Right ventricle myocardium superior (tissue), 1 donor: ENCODE measurements around the gene MOGAT1. TPM values are rescaled to one million over a fixed set of nuclear protein-coding genes. Genes with fewer than 3 reads are reported as not detected.
"Not testable (repeated sequence)": the region's sequence is repeated elsewhere in the genome, so short reads cannot be mapped to it uniquely, and the experiment has no call there.

Source experiments
- ATAC-seq: fragments of 200-7000 bp; cut with Tn5 transposase; one replicate; pipeline ENCODE4 v1.9.1; 2020; ENCODE audit warnings: mild to moderate bottlenecking; ENCODE audit not compliant: poor library complexity
- DNase-seq: peaks from one replicate; pipeline ENCODE4 v3.0.0-alpha.2; 2020
- intact Hi-C: fragments of 100-400 bp; cut with DNase I; formaldehyde crosslinking; loops from one replicate; pipeline ENCODE4 v1.11.2; 2022
- total RNA-seq: library from RNA; stranded (reverse); fragmentation: NEBNext Ultra II Directional; extraction: Animal tissue kit (Norgen Biotek cat#: 25700); gene quantifications from one replicate; pipeline ENCODE4 v1.2.1, GENCODE V29; 2021
- donor health status: DM: no; HTN: yes; CAD: no; lungs with severe emphysema.

MOGAT1 gene
- total RNA-seq, 1 donor from 2014 or later = 0.65 TPM

- DNase-seq (no peak), ATAC-seq (no peak)
- intact Hi-C loops = loop anchor here (5.0 kb wide), 3 partner anchors 86 to 196 kb away; partner anchors contain the start of gene ACSL3
These were observed 35.2 kb downstream of the MOGAT1 start for GRCh38 chr2:222706616-222707015.

GRCh38 chr2:222707102-222707688 lies 35.7 kb downstream of the MOGAT1 start:
- intact Hi-C loops = loop anchor here (5.0 kb wide), 3 partner anchors 85 to 195 kb away; partner anchors contain the start of gene ACSL3
- ATAC-seq = no peak

GRCh38 chr2:222707689-222708273 lies 36.3 kb downstream of the MOGAT1 start:
- intact Hi-C loops = loop anchor here (5.0 kb wide), 3 partner anchors 85 to 195 kb away; partner anchors contain the start of gene ACSL3
- DNase-seq = no peak
- ATAC-seq = no peak

More at GRCh38 chr2:222707102-222707688, 35.7 kb downstream of the MOGAT1 start:
- DNase-seq = no peak

- intact Hi-C loops = loop anchor here (5.0 kb wide), 3 partner anchors 84 to 194 kb away; partner anchors contain the start of gene ACSL3
- ATAC-seq (peak; percentile 82), DNase-seq (peak; percentile 92)
These were observed 36.8 kb downstream of the MOGAT1 start for GRCh38 chr2:222708274-222708710.

DNA sequence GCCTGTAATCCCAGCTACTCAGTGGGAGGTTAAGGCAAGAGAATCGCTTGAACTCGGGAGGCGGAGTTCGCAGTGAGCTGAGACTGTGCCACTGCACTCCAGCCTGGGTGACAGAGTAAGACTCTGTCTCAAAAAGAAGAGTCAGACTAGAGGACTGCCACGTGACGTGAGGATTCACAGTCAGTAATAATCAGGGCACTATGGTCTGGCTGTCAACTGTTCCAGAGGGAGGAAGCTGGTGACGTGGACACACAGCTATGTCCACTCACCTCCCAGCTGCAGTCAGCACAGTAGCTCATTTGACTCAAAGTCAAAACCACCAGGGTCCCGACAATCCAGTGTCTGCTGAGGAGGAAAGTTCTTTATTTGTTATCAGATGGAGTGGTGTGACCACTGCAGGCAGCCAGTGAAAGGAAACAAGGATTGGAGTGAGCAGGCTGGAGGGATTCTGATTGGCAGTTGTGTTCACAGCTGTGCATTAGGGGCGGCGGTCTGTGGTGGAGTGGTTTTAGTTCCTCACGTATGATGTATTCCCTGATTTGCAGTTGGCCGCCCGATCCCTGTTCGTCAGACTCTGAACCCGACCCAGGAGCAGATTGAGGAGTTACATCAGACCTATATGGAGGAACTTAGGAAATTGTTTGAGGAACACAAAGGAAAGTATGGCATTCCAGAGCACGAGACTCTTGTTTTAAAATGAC lies 37.9 kb downstream of the MOGAT1 start:
- intact Hi-C loops = loop anchor here (5.0 kb wide), 3 partner anchors 83 to 193 kb away; partner anchors contain the start of gene ACSL3
- DNase-seq = peak; percentile 77
- peak; percentile 92 for ATAC-seq

GRCh38 chr2:222710736-222711135 lies 39.3 kb downstream of the MOGAT1 start:
- intact Hi-C loops = loop anchor here (5.0 kb wide), 1 partner anchor 42 kb away; no protein-coding TSS in a partner anchor
- ATAC-seq (no peak), DNase-seq (no peak)

DNA sequence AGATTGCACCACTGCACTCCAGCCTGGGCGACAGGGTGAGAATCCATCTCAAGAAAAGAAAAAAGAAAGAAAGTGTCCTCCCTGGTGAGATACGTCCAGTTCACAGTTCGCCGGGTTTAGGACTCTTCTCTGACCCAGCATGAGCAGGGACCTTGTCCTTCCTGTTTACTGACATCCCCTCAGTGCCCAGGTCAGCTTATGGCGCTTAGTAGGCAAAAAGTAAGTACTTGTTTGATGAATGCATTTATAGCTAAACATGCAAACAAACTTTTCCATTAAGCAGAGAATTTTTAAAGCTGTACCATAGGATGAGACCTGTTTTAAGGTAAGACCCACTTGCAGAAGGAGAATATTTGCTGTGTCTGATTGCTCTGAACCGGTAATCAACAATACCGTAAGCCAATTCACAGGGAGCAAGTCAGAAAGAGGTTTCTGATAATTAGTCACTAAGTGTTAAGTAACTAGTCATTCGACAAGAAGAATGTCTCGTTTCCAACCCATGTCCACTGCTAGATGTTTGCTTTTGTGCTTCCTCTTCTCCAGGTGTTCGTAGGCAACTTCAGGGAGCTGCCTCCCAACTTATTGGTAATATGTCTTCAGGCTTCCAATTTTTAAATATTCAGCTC lies 40.0 kb downstream of the MOGAT1 start:
- ATAC-seq = no peak
- intact Hi-C loops = loop anchor here (5.0 kb wide), 1 partner anchor 41 kb away; no protein-coding TSS in a partner anchor
- no peak for DNase-seq

DNA sequence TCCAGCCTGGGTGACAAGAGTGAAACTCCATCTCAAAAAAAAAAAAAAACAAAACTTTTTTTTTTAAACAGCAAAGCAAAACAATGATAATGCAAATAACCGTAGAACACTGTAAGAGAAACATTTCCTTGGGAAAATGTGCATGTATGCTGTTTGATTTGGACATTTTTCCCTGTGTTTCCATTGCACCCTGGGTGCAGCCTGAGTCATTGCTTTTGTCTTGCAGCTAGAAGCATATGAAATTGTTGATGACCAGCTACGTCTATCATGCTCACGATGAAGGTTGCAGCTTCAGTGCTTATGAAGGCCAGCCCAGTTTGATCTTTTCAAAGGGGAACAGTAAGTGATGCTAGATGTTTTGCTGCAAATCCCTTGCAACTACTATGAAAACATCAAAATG lies 41.5 kb downstream of the MOGAT1 start:
- intact Hi-C loops = loop anchor here (5.0 kb wide), 1 partner anchor 39 kb away; no protein-coding TSS in a partner anchor
- ATAC-seq = no peak
- no peak for DNase-seq

- intact Hi-C loops = loop anchor here (5.0 kb wide), 1 partner anchor 38 kb away; no protein-coding TSS in a partner anchor
These were observed 43.1 kb downstream of the MOGAT1 start for GRCh38 chr2:222714361-222715241.

GRCh38 chr2:222715742-222716141 lies 44.3 kb downstream of the MOGAT1 start:
- DNase-seq = no peak
- intact Hi-C loops = no loop called here
- no peak for ATAC-seq

More at GRCh38 chr2:222714361-222715241, 43.1 kb downstream of the MOGAT1 start:
- ATAC-seq (peak; percentile 92), DNase-seq (no peak)

GRCh38 chr2:222719787-222720186 lies 48.3 kb downstream of the MOGAT1 start:
- intact Hi-C loops, ATAC-seq, DNase-seq: not testable (repeated sequence)

DNA sequence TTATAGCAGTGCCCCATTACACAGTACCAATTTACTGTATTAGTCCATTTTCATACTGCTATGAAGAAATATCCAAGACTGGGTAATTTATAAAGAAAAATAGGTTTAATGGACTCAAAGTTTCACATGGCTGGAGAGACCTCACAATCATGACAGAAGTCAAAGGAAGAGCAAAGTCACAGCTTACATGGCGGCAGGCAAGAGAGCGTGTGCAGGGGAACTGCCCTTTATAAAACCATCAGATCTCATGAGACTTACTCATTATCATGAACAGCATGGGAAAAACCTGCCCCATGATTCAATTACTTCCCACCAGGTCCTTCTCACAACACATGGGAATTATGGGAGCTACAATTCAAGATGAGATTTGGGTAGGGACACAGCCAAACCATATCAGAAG lies 50.1 kb downstream of the MOGAT1 start:
- ATAC-seq, DNase-seq, intact Hi-C loops: not testable (repeated sequence)

DNA sequence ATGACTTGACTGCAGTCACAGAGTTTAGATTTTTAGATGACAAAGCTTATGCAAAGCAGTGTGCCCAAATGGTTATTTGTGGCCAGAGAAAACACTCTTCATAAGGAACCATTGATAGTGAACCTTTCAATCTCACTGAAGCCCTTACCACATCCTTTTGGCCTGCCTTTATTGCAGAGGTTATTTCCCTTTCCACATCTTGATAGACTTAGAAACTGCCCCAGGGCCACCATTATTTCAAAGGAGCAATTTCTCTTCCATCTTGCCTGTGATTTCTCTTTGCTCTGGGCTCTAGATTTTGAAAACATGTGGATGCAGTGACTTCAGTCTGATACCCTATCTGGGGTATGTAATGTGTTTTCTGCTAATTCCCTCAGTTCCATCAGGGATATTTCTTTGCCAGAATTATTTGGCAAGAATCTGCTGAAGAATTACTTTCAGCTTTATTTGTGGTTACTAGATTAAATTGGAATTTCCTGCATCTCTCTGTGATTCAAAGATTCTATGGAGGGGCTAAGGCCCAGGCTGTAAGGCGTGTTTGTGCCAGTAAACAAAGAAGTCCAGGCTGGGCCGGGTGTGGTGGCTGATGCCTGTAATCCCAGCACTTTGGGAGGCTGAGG lies 51.0 kb downstream of the MOGAT1 start:
- DNase-seq (no peak), ATAC-seq (peak; percentile 83)
- intact Hi-C loops = no loop called here

DNA sequence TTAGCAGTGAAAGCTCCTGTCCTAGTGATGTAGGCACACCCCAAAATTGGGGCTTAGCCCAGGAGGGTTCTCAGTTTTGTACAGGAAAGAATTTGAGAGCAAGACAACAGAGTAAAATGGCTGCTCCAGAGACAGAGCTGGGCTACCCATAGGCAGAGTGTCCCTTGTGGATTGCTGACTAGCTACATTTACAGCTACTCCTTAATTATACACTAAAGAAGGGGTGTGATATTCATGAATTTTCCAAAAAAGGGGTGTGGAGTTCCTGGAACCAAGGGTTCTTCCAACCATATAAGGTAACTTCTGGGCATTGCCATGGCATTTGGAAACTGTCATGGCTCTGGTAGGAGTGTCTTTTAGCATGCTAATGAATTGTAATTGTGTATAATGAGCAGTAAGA lies 52.8 kb downstream of the MOGAT1 start:
- intact Hi-C loops = no loop called here
- DNase-seq (no peak), ATAC-seq (no peak)

DNA sequence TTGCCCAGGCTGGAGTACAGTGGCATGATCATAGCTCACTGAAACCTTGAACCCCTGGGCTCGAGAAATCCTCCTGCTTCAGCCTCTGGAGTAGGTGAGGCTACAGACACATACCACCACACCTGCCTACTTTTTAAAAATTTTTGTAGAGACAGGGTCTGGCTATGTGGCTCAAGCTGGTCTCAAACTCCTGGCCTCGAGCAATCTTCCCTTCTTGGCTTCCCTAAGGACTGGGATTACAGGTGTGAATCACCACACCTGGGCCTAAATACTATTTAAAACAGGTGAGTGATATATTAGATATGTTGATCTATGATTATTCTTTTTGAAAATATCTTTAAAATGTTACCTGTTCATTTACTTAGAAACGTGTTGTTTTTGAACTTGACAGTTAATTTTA lies 57.2 kb downstream of the MOGAT1 start:
- intact Hi-C loops = no loop called here
- DNase-seq = no peak
- no peak for ATAC-seq

DNA sequence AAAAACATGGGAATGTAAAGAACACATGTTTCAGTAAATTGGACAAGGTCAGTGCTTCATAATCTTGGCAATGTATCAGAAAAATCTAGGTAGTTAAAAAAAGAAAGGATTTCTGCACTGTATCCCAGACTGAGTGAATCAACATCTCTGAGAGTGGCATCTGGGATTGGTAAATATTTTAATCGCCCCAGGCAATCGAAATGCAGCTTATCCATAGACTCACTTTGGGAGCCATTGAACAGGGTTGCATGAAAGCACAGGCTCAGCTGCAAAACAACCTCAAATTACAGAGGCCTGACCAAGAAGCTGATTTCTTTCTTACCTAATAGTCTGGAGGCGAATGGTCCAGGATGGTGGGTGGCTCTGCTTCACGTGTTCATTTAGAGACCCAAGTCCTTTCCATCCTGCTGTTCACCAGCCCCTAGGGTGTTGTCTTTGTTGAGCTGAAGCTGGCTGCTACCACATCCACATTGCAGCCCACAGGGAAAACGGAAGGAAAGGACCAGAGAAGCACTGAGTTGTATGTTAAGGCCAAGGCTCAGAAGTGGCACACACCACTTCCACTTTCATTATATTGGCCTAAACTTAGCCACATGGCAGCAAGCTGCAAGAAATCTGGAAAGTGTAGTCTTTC lies 59.0 kb downstream of the MOGAT1 start:
- ATAC-seq (peak; percentile 32), DNase-seq (no peak)
- intact Hi-C loops = no loop called here

- intact Hi-C loops = no loop called here
- ATAC-seq = no peak
- DNase-seq = no peak
These were observed 59.8 kb downstream of the MOGAT1 start for GRCh38 chr2:222731201-222731621.
